PC-3 (cell line): Measurements from ENCODE around the gene ABHD2. TPM values are rescaled to one million over a fixed set of nuclear protein-coding genes. Genes with fewer than 3 reads are reported as not detected.
A peak's percentile ranks its signal among the peaks of the same experiment; 100 is the strongest.

Experiments used
- ATAC-seq: fragments of 200-7000 bp; cut with Tn5 transposase; 2 replicates; pipeline ENCODE4 v1.9.1; 2020; ENCODE audit warnings: mild to moderate bottlenecking, moderate library complexity
- BruUV-seq: library from RNA; stranded (reverse); fragments of 400-500 nt; replicated peaks from 2 replicates; lab custom pipeline; 2021; lab: Mats Ljungman, UMichigan
- CTCF ChIA-PET: fragments of 300-600 bp; sonication (Branson Sonifier 250); formaldehyde crosslinking; loops from one replicate; lab custom pipeline; 2022; ENCODE audit warnings: antibody characterized with exemption; lab: Charles Lee
- POLR2A ChIA-PET: fragments of 300-600 bp; sonication (Branson Sonifier 250); formaldehyde crosslinking; loops from one replicate; lab custom pipeline; 2022; ENCODE audit warnings: antibody characterized with exemption; ENCODE audit not compliant: unreplicated experiment; lab: Charles Lee
- DNase-seq: peaks from one replicate; pipeline ENCODE4 v3.0.0-alpha.2; 2015
- H2AFZ ChIP-seq: fragments of 300-600 bp; sonication (generic); 2 replicates; pipeline ENCODE4 v1.6.0; 2016; ENCODE audit warnings: antibody characterized with exemption, low read length
- H3F3A ChIP-seq: fragments of 300-600 bp; sonication (generic); one replicate; pipeline ENCODE4 v1.6.0; 2017; ENCODE audit warnings: antibody characterized with exemption, low read length, control low read depth, mild to moderate bottlenecking; ENCODE audit not compliant: unreplicated experiment
- H3K27ac ChIP-seq: fragments of 300-600 bp; sonication (generic); 2 replicates; pipeline ENCODE4 v1.5.1; 2016; ENCODE audit warnings: mild to moderate bottlenecking, low read length
- H3K27me3 ChIP-seq: fragments of 300-600 bp; sonication (generic); 2 replicates; pipeline ENCODE4 v1.6.1; 2016; ENCODE audit warnings: low read length, mixed read lengths
- H3K36me3 ChIP-seq: fragments of 300-600 bp; sonication (generic); 2 replicates; pipeline ENCODE4 v1.6.1; 2016; ENCODE audit warnings: low read depth, mixed run types, low read length, mixed read lengths
- H3K4me1 ChIP-seq: fragments of 300-600 bp; sonication (generic); 2 replicates; pipeline ENCODE4 v1.5.1; 2016; ENCODE audit warnings: low read length; ENCODE audit not compliant: insufficient read depth
- H3K4me2 ChIP-seq: fragments of 300-600 bp; sonication (generic); 2 replicates; pipeline ENCODE4 v1.6.0; 2016; ENCODE audit warnings: low read length
- H3K4me3 ChIP-seq: fragments of 300-600 bp; sonication (generic); 2 replicates; pipeline ENCODE4 v1.5.1; 2016; ENCODE audit warnings: mild to moderate bottlenecking, low read length, mixed read lengths
- H3K79me2 ChIP-seq: fragments of 300-600 bp; sonication (generic); 2 replicates; pipeline ENCODE4 v1.6.1; 2017; ENCODE audit warnings: low read length, mixed read lengths
- H3K9ac ChIP-seq: fragments of 300-600 bp; sonication (generic); 2 replicates; pipeline ENCODE4 v1.6.0; 2016; ENCODE audit warnings: mild to moderate bottlenecking, low read length
- H3K9me2 ChIP-seq: fragments of 300-600 bp; sonication (generic); replicated peaks from 2 replicates; pipeline ENCODE4 v1.6.1; 2016; ENCODE audit warnings: mixed run types, low read length, mixed read lengths
- H3K9me3 ChIP-seq: fragments of 300-600 bp; sonication (generic); 2 replicates; pipeline ENCODE4 v1.6.1; 2016; ENCODE audit warnings: low read length, mixed read lengths
- H4K20me1 ChIP-seq: fragments of 300-600 bp; sonication (generic); 2 replicates; pipeline ENCODE4 v1.6.1; 2016; ENCODE audit warnings: low read length, mixed read lengths
- CTCF ChIP-seq: fragments of 300-600 bp; sonication (generic); conservative IDR thresholded peaks from 2 replicates; pipeline ENCODE4 v1.5.1; 2017; ENCODE audit warnings: antibody characterized with exemption, low read depth, mild to moderate bottlenecking, low read length
- EZH2 ChIP-seq: fragments of 300-600 bp; sonication (generic); IDR thresholded peaks from one replicate; pipeline ENCODE4 v1.6.1; 2017; ENCODE audit warnings: antibody characterized with exemption, mild to moderate bottlenecking, low read length; ENCODE audit not compliant: unreplicated experiment
- EZH2phosphoT487 ChIP-seq: fragments of 300-600 bp; sonication (generic); IDR thresholded peaks from 2 replicates; pipeline ENCODE4 v1.6.1; 2018; ENCODE audit warnings: mild to moderate bottlenecking, antibody characterized with exemption, low read length, borderline replicate concordance
- intact Hi-C: fragments of 100-400 bp; cut with micrococcal nuclease; formaldehyde crosslinking; loops from 2 replicates; pipeline ENCODE4 v1.9.0; 2023
- total RNA-seq: library from RNA; depleted of rRNA; stranded (reverse); fragments of >200 nt; gene quantifications from 2 replicates; pipeline ENCODE4 v1.2.3, GENCODE V29; 2014

ABHD2 gene
- total RNA-seq, 1 experiment from 2014 or later = 34.0 TPM

- Histone ChIP-seq H3K27me3 (no peaks in the 10 kb centered on the region), H3F3A (peaks cover 19% of the 10 kb centered on the region), H2AFZ (no peak overlapping the region), H3K27ac (no peak overlapping the region), H3K9ac (no peak overlapping the region), H3K4me2 (no peak overlapping the region), H4K20me1 (no peaks in the 10 kb centered on the region), H3K36me3 (no peaks in the 10 kb centered on the region), H3K79me2 (no peaks in the 10 kb centered on the region), H3K4me1 (peaks cover 32% of the 10 kb centered on the region), H3K9me2 (no peaks in the 10 kb centered on the region), H3K4me3 (no peak overlapping the region), H3K9me3 (no peaks in the 10 kb centered on the region)
- POLR2A ChIA-PET = no interaction called here
- no TSS peak for BruUV-seq
- CTCF ChIA-PET = no interaction called here
- intact Hi-C loops = no loop called here
- ATAC-seq (no peak), DNase-seq (no peak)
- no peak for TF ChIP-seq EZH2phosphoT487
These were observed 75.2 kb downstream of the ABHD2 start for GRCh38 chr15:89163271-89164055.

- H3K4me3 ChIP-seq = no peak overlapping the region
- BruUV-seq = no TSS peak
- DNase-seq (no peak), ATAC-seq (no peak)
- no peaks in the 10 kb centered on the region for H3K79me2 ChIP-seq
- H3K9me2 ChIP-seq = no peaks in the 10 kb centered on the region
- no peak for TF ChIP-seq EZH2phosphoT487
- TF ChIP-seq CTCF = no peak
- no peak for TF ChIP-seq EZH2
- intact Hi-C loops = no loop called here
- peaks cover 41% of the 10 kb centered on the region for H3K4me1 ChIP-seq
- no peak overlapping the region for H3K9ac ChIP-seq
- no peaks in the 10 kb centered on the region for H4K20me1 ChIP-seq
- H2AFZ ChIP-seq = no peak overlapping the region
- ChIA-PET CTCF (no interaction called here), POLR2A (no interaction called here)
- H3K4me2 ChIP-seq = no peak overlapping the region
- no peak overlapping the region for H3K27ac ChIP-seq
- H3K36me3 ChIP-seq = no peaks in the 10 kb centered on the region
- H3K27me3 ChIP-seq = no peaks in the 10 kb centered on the region
- peaks cover 19% of the 10 kb centered on the region for H3F3A ChIP-seq
- no peaks in the 10 kb centered on the region for H3K9me3 ChIP-seq
These were observed 76.5 kb downstream of the ABHD2 start for GRCh38 chr15:89164712-89165211.

- Histone ChIP-seq H3K27ac (peak overlapping the region; percentile 98; the same call in 1 of the 2 replicates), H3K79me2 (no peaks in the 10 kb centered on the region), H3K36me3 (no peaks in the 10 kb centered on the region), H3K4me2 (no peak overlapping the region), H3K27me3 (no peaks in the 10 kb centered on the region), H3K9me2 (no peaks in the 10 kb centered on the region), H4K20me1 (no peaks in the 10 kb centered on the region), H3F3A (peaks cover 19% of the 10 kb centered on the region), H3K9me3 (no peaks in the 10 kb centered on the region), H2AFZ (no peak overlapping the region), H3K4me3 (no peak overlapping the region), H3K9ac (no peak overlapping the region), H3K4me1 (peaks cover 41% of the 10 kb centered on the region)
- POLR2A ChIA-PET = no interaction called here
- TF ChIP-seq EZH2phosphoT487 (no peak), CTCF (no peak), EZH2 (no peak)
- ATAC-seq (no peak), DNase-seq (no peak)
- CTCF ChIA-PET = no interaction called here
- no TSS peak for BruUV-seq
- intact Hi-C loops = loop anchor here (1.0 to 2.0 kb wide), 2 partner anchors 37 to 42 kb away; no protein-coding TSS in a partner anchor
These were observed 77.4 kb downstream of the ABHD2 start for GRCh38 chr15:89165677-89166076.
